Suprapubic skin (tissue), 4 donors: ENCODE data around the gene FN3K. TPM values are rescaled to one million over a fixed set of nuclear protein-coding genes. Genes with fewer than 3 reads are reported as not detected.

Experiments
- DNase-seq, 2 donors: peaks; one replicate each; pipeline ENCODE4 v3.0.0-alpha.2; 2019; ENCODE audit warnings: low spot score in 2 of 2
- H3K27ac ChIP-seq: fragments of 200-600 bp; sonication (generic); one replicate; pipeline ENCODE4 v1.5.1; 2019
- H3K27me3 ChIP-seq: fragments of 200-600 bp; sonication (generic); one replicate; pipeline ENCODE4 v1.5.1; 2019
- H3K36me3 ChIP-seq: fragments of 200-600 bp; sonication (generic); one replicate; pipeline ENCODE4 v1.5.1; 2019
- H3K4me1 ChIP-seq: fragments of 200-600 bp; sonication (generic); one replicate; pipeline ENCODE4 v1.5.1; 2019
- H3K4me3 ChIP-seq: fragments of 200-600 bp; sonication (generic); one replicate; pipeline ENCODE4 v1.5.1; 2019; ENCODE audit warnings: mild to moderate bottlenecking
- H3K9me3 ChIP-seq: fragments of 200-600 bp; sonication (generic); one replicate; pipeline ENCODE4 v1.5.1; 2019
- CTCF ChIP-seq, 2 donors: fragments of 200-600 bp in 1 of 2; fragments of 450-650 bp in 1 of 2; sonication (generic) in 1 of 2; IDR thresholded peaks; one replicate each; pipeline ENCODE4 v1.5.1; 2016 to 2019; ENCODE audit warnings: antibody characterized with exemption in 2 of 2, mild to moderate bottlenecking in 1 of 2, moderate library complexity in 1 of 2
- EP300 ChIP-seq: sonication (generic); formaldehyde crosslinking; IDR thresholded peaks from one replicate; pipeline ENCODE4 v1.6.1; 2017; ENCODE audit warnings: antibody characterized with exemption
- POLR2A ChIP-seq, 2 donors: fragments of 450-650 bp; IDR thresholded peaks; one replicate each; pipeline ENCODE4 v1.6.1; 2017; ENCODE audit warnings: antibody characterized with exemption in 2 of 2, mild to moderate bottlenecking in 2 of 2, moderate library complexity in 2 of 2
- POLR2AphosphoS5 ChIP-seq, 3 donors: sonication (generic); formaldehyde crosslinking; IDR thresholded peaks; one replicate each; pipeline ENCODE4 v1.6.1; 2017; ENCODE audit warnings: antibody characterized with exemption in 3 of 3
- WGBS: methylation state at CpG from one replicate; pipeline ENCODE4 v1.1.5; 2018; 5-methylcytosine and 5-hydroxymethylcytosine counted together
- total RNA-seq, 4 donors: library from RNA; depleted of rRNA; stranded (reverse); fragments of >200 nt; gene quantifications; one replicate each; pipeline ENCODE4 v1.1.0, GENCODE V29; 2016

Gene FN3K
- total RNA-seq, 4 donors from 2014 or later, result 2.0 to 19.2 (median 4.2) TPM

GRCh38 chr17:82696916-82697807 lies 38.3 kb upstream of the FN3K start:
- DNase-seq, result peak in 1 of 2 donors; percentile 66
- Histone ChIP-seq H3K27ac (no peak overlapping the region), H3K4me3 (peak overlapping the region; percentile 79), H3K4me1 (peaks cover 29% of the 10 kb centered on the region), H3K36me3 (no peaks in the 10 kb centered on the region), H3K9me3 (no peaks in the 10 kb centered on the region), H3K27me3 (no peaks in the 10 kb centered on the region)
- 45% methylated on average over 21 of the region's 48 CpGs for WGBS
- TF ChIP-seq POLR2A (IDR thresholded peaks at IDR 0.05) (no peak), POLR2AphosphoS5 (IDR thresholded peaks at IDR 0.05) (no peak), EP300 (no peak)

- H3K27me3 ChIP-seq, result no peaks in the 10 kb centered on the region
- peak overlapping the region; percentile 55 for H3K27ac ChIP-seq
- peak overlapping the region; percentile 79 for H3K4me3 ChIP-seq
- H3K36me3 ChIP-seq, result no peaks in the 10 kb centered on the region
- no peaks in the 10 kb centered on the region for H3K9me3 ChIP-seq
- peak in 1 of 2 donors; percentile 70 for DNase-seq
- peaks cover 35% of the 10 kb centered on the region for H3K4me1 ChIP-seq
- TF ChIP-seq POLR2AphosphoS5 (IDR thresholded peaks at IDR 0.05) (no peak), EP300 (no peak), POLR2A (IDR thresholded peaks at IDR 0.05) (no peak), CTCF (IDR thresholded peaks at IDR 0.05) (no peak)
- WGBS, result no CpG with 5 or more reads among the region's 32 CpGs
Measured at GRCh38 chr17:82697808-82698064, 37.7 kb upstream of the FN3K start.

GRCh38 chr17:82698065-82698973 lies 37.1 kb upstream of the FN3K start, which contains the start of gene RAB40B:
TSS of gene RAB40B (minus strand) at chr17:82698698. CDS start at chr17:82698596, 102 bp downstream.
- Histone ChIP-seq H3K36me3 (no peaks in the 10 kb centered on the region), H3K9me3 (no peaks in the 10 kb centered on the region), H3K4me1 (peaks cover 35% of the 10 kb centered on the region), H3K27ac (peak within 1 kb of the TSS; percentile 82), H3K27me3 (no peaks in the 10 kb centered on the region), H3K4me3 (peak within 1 kb of the TSS; percentile 79)
- WGBS, result no CpG with 5 or more reads among the region's 112 CpGs
- peak; percentile 100 for DNase-seq
- peak in 1 of 3 donors; percentile 42 for TF ChIP-seq POLR2AphosphoS5 (IDR thresholded peaks at IDR 0.05)
- peak in 1 of 2 donors; percentile 29 for TF ChIP-seq POLR2A (IDR thresholded peaks at IDR 0.05)
- no peak for TF ChIP-seq CTCF (IDR thresholded peaks at IDR 0.05)

GRCh38 chr17:82698974-82699442 lies 36.4 kb upstream of the FN3K start:
- peaks cover 35% of the 10 kb centered on the region for H3K4me1 ChIP-seq
- TF ChIP-seq EP300 (no peak), POLR2AphosphoS5 (IDR thresholded peaks at IDR 0.05) (peak in 1 of 3 donors; percentile 58), CTCF (IDR thresholded peaks at IDR 0.05) (no peak), POLR2A (IDR thresholded peaks at IDR 0.05) (no peak)
- H3K27me3 ChIP-seq, result no peaks in the 10 kb centered on the region
- H3K27ac ChIP-seq, result peak overlapping the region; percentile 82
- WGBS, result 3% methylated on average over 12 of the region's 45 CpGs
- H3K9me3 ChIP-seq, result no peaks in the 10 kb centered on the region
- no peaks in the 10 kb centered on the region for H3K36me3 ChIP-seq
- H3K4me3 ChIP-seq, result peak overlapping the region; percentile 79
- no peak for DNase-seq

GRCh38 chr17:82699551-82699950 lies 35.9 kb upstream of the FN3K start:
- H3K9me3 ChIP-seq, result no peaks in the 10 kb centered on the region
- no peaks in the 10 kb centered on the region for H3K27me3 ChIP-seq
- TF ChIP-seq CTCF (IDR thresholded peaks at IDR 0.05), result no peak
- no peak for TF ChIP-seq POLR2AphosphoS5 (IDR thresholded peaks at IDR 0.05)
- H3K4me3 ChIP-seq, result peak overlapping the region; percentile 79
- H3K4me1 ChIP-seq, result peaks cover 35% of the 10 kb centered on the region
- peak in 1 of 2 donors; percentile 49 for DNase-seq
- 88% methylated on average over 12 of the region's 13 CpGs for WGBS
- no peak overlapping the region for H3K27ac ChIP-seq
- no peaks in the 10 kb centered on the region for H3K36me3 ChIP-seq
